Breast epithelium (tissue), 4 donors: ENCODE data around the gene CAT. TPM values are rescaled to one million over a fixed set of nuclear protein-coding genes. Genes with fewer than 3 reads are reported as not detected.
"Not testable (repeated sequence)": the region's sequence is repeated elsewhere in the genome, so short reads cannot be mapped to it uniquely, and the experiment has no call there.

Experiments
- DNase-seq, 2 donors: peaks; one replicate each; pipeline ENCODE4 v3.0.0-alpha.2; 2019; ENCODE audit warnings: low spot score in 2 of 2
- H3K27ac ChIP-seq, 2 donors: fragments of 200-600 bp; sonication (generic) in 1 of 2; one replicate each; pipeline ENCODE4 v1.5.1; 2016 to 2019; ENCODE audit warnings: mild to moderate bottlenecking in 1 of 2
- H3K27me3 ChIP-seq, 2 donors: fragments of 200-600 bp; sonication (generic) in 1 of 2; one replicate each; pipeline versions ENCODE4 v1.5.1 to v1.6.0; 2017 to 2019; ENCODE audit warnings: control low read depth in 1 of 2, mild to moderate bottlenecking in 1 of 2
- H3K36me3 ChIP-seq: fragments of 200-600 bp; one replicate; pipeline ENCODE4 v1.5.1; 2019
- H3K4me1 ChIP-seq, 2 donors: fragments of 200-600 bp; sonication (generic); one replicate each; pipeline ENCODE4 v1.5.1; 2016 to 2019; ENCODE audit warnings: control low read depth in 1 of 2
- H3K4me3 ChIP-seq, 3 donors: fragments of 200-600 bp; sonication (generic); 1 replicate in 2 of 3; 2 replicates in 1 of 3; pipeline ENCODE4 v1.5.1; 2016 to 2019; ENCODE audit warnings: mild to moderate bottlenecking in 3 of 3, moderate library complexity in 2 of 3
- H3K9me3 ChIP-seq, 2 donors: fragments of 200-600 bp; sonication (generic) in 1 of 2; one replicate each; pipeline ENCODE4 v1.5.1; 2016 to 2019; ENCODE audit warnings: control low read depth in 1 of 2
- CTCF ChIP-seq, 3 donors: fragments of 450-650 bp; IDR thresholded peaks; one replicate each; pipeline ENCODE4 v1.5.1; 2016 to 2017; ENCODE audit warnings: antibody characterized with exemption in 3 of 3, mild to moderate bottlenecking in 3 of 3, moderate library complexity in 3 of 3
- POLR2A ChIP-seq: fragments of 450-650 bp; IDR thresholded peaks from one replicate; pipeline ENCODE4 v1.6.1; 2016; ENCODE audit warnings: antibody characterized with exemption, mild to moderate bottlenecking, moderate library complexity
- POLR2AphosphoS5 ChIP-seq, 3 donors: sonication (generic); formaldehyde crosslinking; IDR thresholded peaks; one replicate each; pipeline ENCODE4 v1.6.1; 2017; ENCODE audit warnings: antibody characterized with exemption in 3 of 3
- intact Hi-C: fragments of 100-400 bp; cut with DNase I; formaldehyde crosslinking; loops from one replicate; pipeline ENCODE4 v1.15.1; 2023; ENCODE audit warnings: low total_unique reads
- total RNA-seq, 3 donors: library from RNA; depleted of rRNA; stranded (reverse); fragments of >200 nt; gene quantifications; one replicate each; pipeline ENCODE4 v1.1.0, GENCODE V29; 2016

Gene CAT
- total RNA-seq, 3 donors from 2014 or later, result 177 to 469 (median 190) TPM

- H3K36me3 ChIP-seq, result no peaks in the 10 kb centered on the region
- H3K27me3 ChIP-seq, result no peaks in the 10 kb centered on the region
- peak in 1 of 2 donors; percentile 63 for DNase-seq
- TF ChIP-seq POLR2AphosphoS5 (IDR thresholded peaks at IDR 0.05) (peak in 1 of 3 donors; percentile 48), POLR2A (no peak), CTCF (IDR thresholded peaks at IDR 0.05) (no peak)
- peak overlapping the region in 1 of 2 donors; percentile 45 for H3K27ac ChIP-seq
- no peak overlapping the region for H3K4me3 ChIP-seq
- H3K4me1 ChIP-seq, result peaks cover 0 to 5% of the 10 kb centered on the region in 2 donors
- no peaks in the 10 kb centered on the region for H3K9me3 ChIP-seq
- intact Hi-C loops, result no loop called here
Observed at GRCh38 chr11:34423300-34423699, 15.4 kb upstream of the CAT start.

- DNase-seq, intact Hi-C loops, H3K27ac ChIP-seq, H3K9me3 ChIP-seq, H3K4me1 ChIP-seq, H3K27me3 ChIP-seq, H3K4me3 ChIP-seq, H3K36me3 ChIP-seq: not testable (repeated sequence)
Observed at GRCh38 chr11:34424826-34425225, 13.9 kb upstream of the CAT start.

- DNase-seq, result no peak
- no peaks in the 10 kb centered on the region for H3K27me3 ChIP-seq
- H3K4me3 ChIP-seq, result no peak overlapping the region
- TF ChIP-seq CTCF (IDR thresholded peaks at IDR 0.05) (no peak), POLR2A (no peak), POLR2AphosphoS5 (IDR thresholded peaks at IDR 0.05) (no peak)
- H3K4me1 ChIP-seq, result peaks cover 0 to 5% of the 10 kb centered on the region in 2 donors
- H3K9me3 ChIP-seq, result no peaks in the 10 kb centered on the region
- H3K27ac ChIP-seq, result no peak overlapping the region
- intact Hi-C loops, result no loop called here
- H3K36me3 ChIP-seq, result no peaks in the 10 kb centered on the region
Observed at GRCh38 chr11:34425360-34425759, 13.4 kb upstream of the CAT start.

GRCh38 chr11:34425867-34426266 is 12.9 kb upstream of the CAT start:
- intact Hi-C loops, result no loop called here
- Histone ChIP-seq H3K9me3 (no peaks in the 10 kb centered on the region), H3K4me3 (no peak overlapping the region), H3K27me3 (no peaks in the 10 kb centered on the region), H3K4me1 (peaks cover 0 to 5% of the 10 kb centered on the region in 2 donors), H3K36me3 (no peaks in the 10 kb centered on the region), H3K27ac (peak overlapping the region in 1 of 2 donors; percentile 25)
- DNase-seq, result no peak
- no peak for TF ChIP-seq POLR2AphosphoS5 (IDR thresholded peaks at IDR 0.05)
- no peak for TF ChIP-seq POLR2A

- Histone ChIP-seq H3K27ac (peak overlapping the region in 1 of 2 donors; percentile 25), H3K36me3 (no peaks in the 10 kb centered on the region), H3K9me3 (no peaks in the 10 kb centered on the region), H3K4me1 (peaks cover 0 to 5% of the 10 kb centered on the region in 2 donors), H3K27me3 (no peaks in the 10 kb centered on the region), H3K4me3 (no peak overlapping the region)
- intact Hi-C loops, result no loop called here
- TF ChIP-seq CTCF (IDR thresholded peaks at IDR 0.05) (no peak), POLR2A (no peak), POLR2AphosphoS5 (IDR thresholded peaks at IDR 0.05) (peak in 2 of 3 donors; percentile 35 to 77)
- DNase-seq, result no peak
Observed at GRCh38 chr11:34426766-34427185, 12.0 kb upstream of the CAT start.

GRCh38 chr11:34427186-34427805 is 11.4 kb upstream of the CAT start:
- Histone ChIP-seq H3K4me3 (no peak overlapping the region), H3K27ac (peak overlapping the region in 1 of 2 donors; percentile 25), H3K36me3 (no peaks in the 10 kb centered on the region), H3K9me3 (no peaks in the 10 kb centered on the region), H3K4me1 (peaks cover 0 to 5% of the 10 kb centered on the region in 2 donors), H3K27me3 (no peaks in the 10 kb centered on the region)
- DNase-seq, result no peak
- no peak for TF ChIP-seq POLR2A
- TF ChIP-seq CTCF (IDR thresholded peaks at IDR 0.05), result no peak
- TF ChIP-seq POLR2AphosphoS5 (IDR thresholded peaks at IDR 0.05), result no peak
- intact Hi-C loops, result no loop called here
